ENCODE data around the gene CDPF1. TPM values are rescaled to one million over a fixed set of nuclear protein-coding genes. Genes with fewer than 3 reads are reported as not detected.

The CDPF1 gene
- total RNA-seq, 1 donor from 2014 or later: 10.0 TPM

DNA sequence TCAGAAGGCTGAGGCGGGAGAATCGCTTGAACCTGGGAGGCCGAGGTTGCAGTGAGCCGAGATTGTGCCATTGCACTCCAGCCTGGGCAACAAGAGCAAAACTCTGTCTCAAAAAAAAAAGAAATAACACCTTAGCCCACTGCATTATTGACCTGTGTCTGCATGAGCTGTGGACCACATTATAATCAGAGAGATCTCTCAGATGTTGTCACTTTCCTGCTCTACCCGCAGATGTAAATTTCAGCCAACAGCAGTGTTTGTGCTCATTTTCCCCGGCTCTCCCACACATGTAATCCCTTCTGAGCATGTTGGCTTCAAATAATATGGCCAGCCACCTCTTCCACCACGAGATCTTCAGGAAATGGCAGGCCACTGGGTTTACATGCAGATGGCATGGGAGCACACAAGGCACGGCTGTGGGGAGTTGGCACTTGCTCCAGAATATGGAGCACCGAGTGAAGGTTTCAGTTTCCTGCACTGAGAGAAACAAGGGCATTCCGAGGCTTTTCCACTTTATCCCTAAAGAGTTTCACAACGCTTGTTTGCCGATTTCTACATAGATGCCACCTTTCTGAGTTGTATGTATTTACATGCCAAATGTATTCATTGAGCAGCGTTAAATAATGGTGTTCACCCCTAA, 19.7 kb downstream of the CDPF1 start:
- Mint-ChIP-seq H3K27me3 (no peaks in the 10 kb centered on the region), H3K4me1 (ENCODE audit: low read depth) (no peaks in the 10 kb centered on the region), H3K9me3 (ENCODE audit: low read depth) (no peaks in the 10 kb centered on the region), H3K4me3 (ENCODE audit: low read depth) (no peak overlapping the region), H3K36me3 (ENCODE audit: insufficient read depth) (peaks cover 10% of the 10 kb centered on the region), H3K27ac (no peak overlapping the region)
- no peak for DNase-seq (ENCODE audit: low spot score, unreplicated experiment)
- TF ChIP-seq, protein P1, sequence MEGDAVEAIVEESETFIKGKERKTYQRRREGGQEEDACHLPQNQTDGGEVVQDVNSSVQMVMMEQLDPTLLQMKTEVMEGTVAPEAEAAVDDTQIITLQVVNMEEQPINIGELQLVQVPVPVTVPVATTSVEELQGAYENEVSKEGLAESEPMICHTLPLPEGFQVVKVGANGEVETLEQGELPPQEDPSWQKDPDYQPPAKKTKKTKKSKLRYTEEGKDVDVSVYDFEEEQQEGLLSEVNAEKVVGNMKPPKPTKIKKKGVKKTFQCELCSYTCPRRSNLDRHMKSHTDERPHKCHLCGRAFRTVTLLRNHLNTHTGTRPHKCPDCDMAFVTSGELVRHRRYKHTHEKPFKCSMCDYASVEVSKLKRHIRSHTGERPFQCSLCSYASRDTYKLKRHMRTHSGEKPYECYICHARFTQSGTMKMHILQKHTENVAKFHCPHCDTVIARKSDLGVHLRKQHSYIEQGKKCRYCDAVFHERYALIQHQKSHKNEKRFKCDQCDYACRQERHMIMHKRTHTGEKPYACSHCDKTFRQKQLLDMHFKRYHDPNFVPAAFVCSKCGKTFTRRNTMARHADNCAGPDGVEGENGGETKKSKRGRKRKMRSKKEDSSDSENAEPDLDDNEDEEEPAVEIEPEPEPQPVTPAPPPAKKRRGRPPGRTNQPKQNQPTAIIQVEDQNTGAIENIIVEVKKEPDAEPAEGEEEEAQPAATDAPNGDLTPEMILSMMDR (IDR thresholded peaks at IDR 0.05; ENCODE audit: unreplicated experiment): no peak

DNA sequence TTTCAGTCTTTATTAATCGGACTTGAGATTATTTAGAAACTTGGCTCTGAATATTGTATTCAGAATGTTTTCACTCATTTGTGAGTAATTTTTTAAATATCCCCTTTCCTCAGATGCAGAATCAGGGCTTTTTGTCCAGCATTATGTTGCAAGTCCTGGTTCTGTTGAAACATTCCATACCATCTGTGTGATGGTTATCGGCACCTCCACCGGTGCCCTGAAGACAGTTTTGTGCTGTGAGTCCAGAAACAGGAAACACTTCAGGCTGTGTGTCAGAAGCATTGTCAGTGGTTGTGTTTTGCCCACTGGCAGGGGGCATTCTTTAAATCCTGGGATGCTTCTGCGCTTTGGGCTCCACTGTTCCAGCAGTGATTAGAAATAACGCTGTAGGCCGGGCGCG, 20.4 kb downstream of the CDPF1 start:
- no peak for DNase-seq (ENCODE audit: low spot score, unreplicated experiment)
- Mint-ChIP-seq H3K9me3 (ENCODE audit: low read depth) (no peaks in the 10 kb centered on the region), H3K27ac (no peak overlapping the region), H3K36me3 (ENCODE audit: insufficient read depth) (peaks cover 6% of the 10 kb centered on the region), H3K4me1 (ENCODE audit: low read depth) (no peaks in the 10 kb centered on the region), H3K4me3 (ENCODE audit: low read depth) (no peak overlapping the region), H3K27me3 (no peaks in the 10 kb centered on the region)
- TF ChIP-seq, protein P1 (IDR thresholded peaks at IDR 0.05; ENCODE audit: unreplicated experiment): no peak

DNA sequence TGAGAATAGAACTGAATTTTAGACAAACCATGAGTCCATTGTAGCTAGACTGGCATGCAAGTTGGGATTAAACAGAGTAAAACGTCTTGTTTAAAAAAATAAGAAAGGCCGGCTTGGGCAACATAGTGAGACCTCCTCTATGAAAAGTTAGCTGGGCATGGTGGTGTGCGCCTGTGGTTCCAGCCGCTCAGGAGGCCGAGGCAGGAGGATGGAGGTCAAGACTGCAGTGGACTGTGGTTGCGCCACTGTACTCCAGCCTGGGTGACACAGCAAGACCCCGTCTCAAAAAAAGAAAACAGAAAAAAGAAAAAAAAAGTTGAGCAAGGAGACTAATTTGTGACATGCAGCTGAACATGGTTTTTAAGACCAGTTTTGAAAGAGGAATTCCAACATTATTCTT, 23.5 kb downstream of the CDPF1 start:
- no peak overlapping the region for H3K27ac Mint-ChIP-seq
- TF ChIP-seq, protein P1 (IDR thresholded peaks at IDR 0.05; ENCODE audit: unreplicated experiment): no peak
- no peaks in the 10 kb centered on the region for H3K9me3 Mint-ChIP-seq (ENCODE audit: low read depth)
- H3K4me1 Mint-ChIP-seq (ENCODE audit: low read depth): no peaks in the 10 kb centered on the region
- DNase-seq (ENCODE audit: low spot score, unreplicated experiment): no peak
- no peaks in the 10 kb centered on the region for H3K27me3 Mint-ChIP-seq
- H3K36me3 Mint-ChIP-seq (ENCODE audit: insufficient read depth): peaks cover 9% of the 10 kb centered on the region
- no peak overlapping the region for H3K4me3 Mint-ChIP-seq (ENCODE audit: low read depth)

DNA sequence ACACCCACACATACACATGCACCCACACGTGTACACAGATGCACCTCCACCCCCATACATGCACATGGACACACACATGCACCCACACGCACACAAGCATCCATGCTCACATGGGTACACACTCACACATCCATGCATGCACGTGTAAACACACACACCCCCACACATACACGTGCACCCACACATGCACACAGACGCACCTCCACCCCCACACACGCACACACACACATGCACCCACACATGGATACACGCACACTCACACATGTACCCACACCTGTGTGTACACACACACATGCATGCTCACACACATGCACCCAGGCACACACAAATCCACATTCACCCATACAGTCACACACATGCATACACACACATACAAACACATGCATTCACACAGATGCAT, 24.5 kb downstream of the CDPF1 start:
- H3K36me3 Mint-ChIP-seq (ENCODE audit: insufficient read depth): peaks cover 13% of the 10 kb centered on the region
- H3K4me1 Mint-ChIP-seq (ENCODE audit: low read depth): no peaks in the 10 kb centered on the region
- no peak overlapping the region for H3K4me3 Mint-ChIP-seq (ENCODE audit: low read depth)
- no peak for DNase-seq (ENCODE audit: low spot score, unreplicated experiment)
- H3K9me3 Mint-ChIP-seq (ENCODE audit: low read depth): no peaks in the 10 kb centered on the region
- no peak overlapping the region for H3K27ac Mint-ChIP-seq
- TF ChIP-seq, protein P1 (IDR thresholded peaks at IDR 0.05; ENCODE audit: unreplicated experiment): no peak
- no peaks in the 10 kb centered on the region for H3K27me3 Mint-ChIP-seq

DNA sequence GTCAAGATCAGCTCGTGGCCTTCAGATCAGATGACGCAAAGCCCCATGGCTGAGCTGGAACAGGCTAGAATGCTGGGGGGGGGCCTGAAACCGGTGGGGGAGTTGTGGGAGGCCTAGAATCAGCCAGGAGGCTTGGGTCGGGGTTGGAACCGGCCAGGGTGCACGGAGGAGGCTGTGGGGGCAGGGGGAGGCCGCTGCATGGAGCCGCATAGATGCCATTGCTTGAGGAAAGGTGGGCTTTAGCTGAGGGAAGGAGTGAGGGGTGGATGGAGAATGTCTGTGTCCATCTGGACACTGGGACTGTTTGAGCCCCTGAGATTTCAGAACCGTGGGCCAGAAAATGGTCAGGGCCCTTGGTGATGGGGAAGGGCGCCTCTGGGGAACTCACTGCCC, 25.2 kb downstream of the CDPF1 start:
- Mint-ChIP-seq H3K27me3 (no peaks in the 10 kb centered on the region), H3K36me3 (ENCODE audit: insufficient read depth) (peaks cover 14% of the 10 kb centered on the region), H3K9me3 (ENCODE audit: low read depth) (no peaks in the 10 kb centered on the region), H3K4me1 (ENCODE audit: low read depth) (no peaks in the 10 kb centered on the region), H3K27ac (no peak overlapping the region), H3K4me3 (ENCODE audit: low read depth) (no peak overlapping the region)
- TF ChIP-seq, protein P1 (IDR thresholded peaks at IDR 0.05; ENCODE audit: unreplicated experiment): no peak
- no peak for DNase-seq (ENCODE audit: low spot score, unreplicated experiment)

Data from progenitor cell of endocrine pancreas (in vitro differentiated cells).